ENCODE results near the gene CLEC3B.
"Not testable (repeated sequence)": the region's sequence is repeated elsewhere in the genome, so short reads cannot be mapped to it uniquely, and the experiment has no call there.

CLEC3B gene

GRCh38 chr3:45026038-45026437, at the start of gene CLEC3B:
TSS of gene CLEC3B (plus strand) at chr3:45026303. CDS start at chr3:45026363, 60 bp downstream.
- DNase-seq (ENCODE audit: low read depth) = no peak

GRCh38 chr3:44981220-44981619, 44.9 kb upstream of the CLEC3B start:
- no peak for DNase-seq (ENCODE audit: low read depth)

- no peak for DNase-seq (ENCODE audit: low read depth)
Measured at GRCh38 chr3:44981751-44982150, 44.4 kb upstream of the CLEC3B start.

GRCh38 chr3:44982817-44983216, 43.3 kb upstream of the CLEC3B start:
- DNase-seq (ENCODE audit: low read depth) = no peak

GRCh38 chr3:44983484-44983941, 42.6 kb upstream of the CLEC3B start:
- DNase-seq (ENCODE audit: low read depth) = no peak

- DNase-seq (ENCODE audit: low read depth) = no peak
Measured at GRCh38 chr3:44984335-44984734, 41.8 kb upstream of the CLEC3B start.

GRCh38 chr3:44986330-44986729, 39.8 kb upstream of the CLEC3B start:
- DNase-seq (ENCODE audit: low read depth) = not testable (repeated sequence)

GRCh38 chr3:44987332-44987731, 38.8 kb upstream of the CLEC3B start:
- no peak for DNase-seq (ENCODE audit: low read depth)

- DNase-seq (ENCODE audit: low read depth) = no peak
Measured at GRCh38 chr3:44988073-44988472, 38.0 kb upstream of the CLEC3B start.

GRCh38 chr3:44989141-44989540, 37.0 kb upstream of the CLEC3B start:
- no peak for DNase-seq (ENCODE audit: low read depth)

GRCh38 chr3:44989636-44990373, 36.3 kb upstream of the CLEC3B start:
- no peak for DNase-seq (ENCODE audit: low read depth)

GRCh38 chr3:44991326-44991725, 34.8 kb upstream of the CLEC3B start:
- no peak for DNase-seq (ENCODE audit: low read depth)

- DNase-seq (ENCODE audit: low read depth) = no peak
Measured at GRCh38 chr3:44992555-44993470, 33.3 kb upstream of the CLEC3B start.

GRCh38 chr3:44993471-44994205, 32.5 kb upstream of the CLEC3B start:
- DNase-seq (ENCODE audit: low read depth) = no peak

- DNase-seq (ENCODE audit: low read depth) = no peak
Measured at GRCh38 chr3:44995142-44995770, 30.8 kb upstream of the CLEC3B start.

GRCh38 chr3:44996556-44996969, 29.5 kb upstream of the CLEC3B start:
- no peak for DNase-seq (ENCODE audit: low read depth)

GRCh38 chr3:44999782-45000181, 26.3 kb upstream of the CLEC3B start:
- DNase-seq (ENCODE audit: low read depth) = no peak

- DNase-seq (ENCODE audit: low read depth) = no peak
Measured at GRCh38 chr3:45000823-45001222, 25.3 kb upstream of the CLEC3B start.

- DNase-seq (ENCODE audit: low read depth) = no peak
Measured at GRCh38 chr3:45001738-45002137, 24.4 kb upstream of the CLEC3B start.

GRCh38 chr3:45002139-45002660, 23.9 kb upstream of the CLEC3B start:
- DNase-seq (ENCODE audit: low read depth) = no peak

- DNase-seq (ENCODE audit: low read depth) = no peak
Measured at GRCh38 chr3:45002720-45003119, 23.4 kb upstream of the CLEC3B start.

- no peak for DNase-seq (ENCODE audit: low read depth)
Measured at GRCh38 chr3:45003406-45003805, 22.7 kb upstream of the CLEC3B start.

Measured in activated T-cell treated with anti-CD3 and anti-CD28 coated beads for 24 hours (primary cell).